Measurements from ENCODE around the gene ITM2C.

The ITM2C gene

DNA sequence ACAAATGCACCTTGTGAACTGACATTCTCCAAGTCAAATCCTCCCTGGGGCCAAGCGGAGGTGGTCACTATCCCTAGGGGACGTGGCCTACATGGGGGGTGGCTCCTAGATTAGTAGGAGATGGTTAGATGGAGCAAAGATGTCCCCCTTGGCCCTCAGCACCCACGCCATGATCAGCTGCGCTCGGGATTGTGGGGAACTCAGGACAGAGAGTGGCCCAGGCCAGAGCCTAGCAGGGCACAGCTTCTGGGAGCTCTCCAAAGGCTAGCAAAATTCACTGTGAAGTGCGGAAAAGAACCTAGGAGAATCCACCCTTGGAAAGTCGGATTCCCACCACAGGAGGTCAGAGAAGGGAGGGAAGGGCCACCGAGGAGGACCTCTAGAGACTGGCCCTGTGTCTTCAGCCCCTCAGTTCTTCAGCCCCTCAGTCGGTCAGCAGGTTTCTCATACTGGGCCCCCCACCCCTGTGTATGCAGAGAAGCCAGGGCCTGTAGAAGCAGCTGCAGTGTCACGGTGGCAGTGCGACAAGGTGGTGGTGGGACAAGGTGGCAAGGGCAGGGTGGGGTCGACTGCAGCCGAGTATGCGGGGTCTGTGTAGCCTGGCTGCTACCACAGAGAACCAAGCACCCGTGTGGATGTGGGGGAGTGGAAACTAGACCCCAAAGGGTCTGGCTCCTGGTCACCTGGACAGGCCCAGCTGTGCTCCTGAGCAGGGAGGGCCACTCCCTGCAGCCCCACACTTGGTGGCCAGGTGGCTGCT lies 41.9 kb downstream of the ITM2C start:
- Histone ChIP-seq H3K4me2 (ENCODE audit: low read length) (no peak overlapping the region), H3K4me3 (ENCODE audit: low read length) (no peak overlapping the region), H3K36me3 (ENCODE audit: insufficient read depth, low read length) (no peaks in the 10 kb centered on the region), H3K9me3 (replicated peaks; ENCODE audit: low read length) (no peaks in the 10 kb centered on the region), H3K4me1 (ENCODE audit: control insufficient read depth, insufficient read depth, low read length) (peaks cover 10% of the 10 kb centered on the region), H3K27me3 (ENCODE audit: control insufficient read depth, insufficient read depth, low read length) (peaks cover 15% of the 10 kb centered on the region), H3K9ac (ENCODE audit: low read depth, low read length) (no peak overlapping the region)

DNA sequence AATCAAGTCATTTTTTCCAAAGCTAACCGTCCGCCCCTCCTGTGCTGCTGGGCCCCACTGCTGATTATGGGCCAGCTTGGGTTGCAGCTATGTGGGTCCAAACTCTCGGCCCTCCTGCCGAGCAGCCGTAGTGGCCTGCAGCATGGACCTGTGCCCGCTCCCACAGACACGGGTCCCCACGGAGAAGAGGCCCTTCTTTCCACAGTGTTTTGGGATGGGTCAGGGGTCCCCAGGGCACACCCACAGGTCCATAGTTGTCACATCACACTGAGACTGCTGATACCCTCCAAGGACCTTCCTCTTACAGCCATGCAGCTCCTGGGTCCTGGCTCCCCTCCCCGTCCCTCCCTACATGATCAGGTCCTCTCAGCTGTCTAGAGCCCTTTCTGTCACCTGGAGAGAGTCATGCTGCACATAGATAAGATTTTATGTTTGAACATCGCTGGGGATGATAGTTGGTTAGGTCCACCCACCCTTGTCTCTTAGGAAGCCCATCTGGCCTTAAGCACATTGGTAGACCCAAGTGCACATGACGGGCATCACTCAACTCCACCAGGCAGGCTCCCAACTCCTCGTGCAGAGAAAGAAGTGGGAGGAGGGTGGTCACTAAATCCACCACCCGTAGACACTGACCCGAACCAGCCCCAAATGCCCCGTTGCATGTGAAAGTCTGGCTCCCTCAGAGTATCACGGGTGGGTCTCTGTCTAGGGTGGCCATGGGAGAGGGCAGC lies 42.8 kb downstream of the ITM2C start:
- no peak overlapping the region for H3K4me2 ChIP-seq (ENCODE audit: low read length)
- no peaks in the 10 kb centered on the region for H3K9me3 ChIP-seq (replicated peaks; ENCODE audit: low read length)
- H3K4me1 ChIP-seq (ENCODE audit: control insufficient read depth, insufficient read depth, low read length) = peaks cover 10% of the 10 kb centered on the region
- H3K9ac ChIP-seq (ENCODE audit: low read depth, low read length) = no peak overlapping the region
- H3K27me3 ChIP-seq (ENCODE audit: control insufficient read depth, insufficient read depth, low read length) = peaks cover 16% of the 10 kb centered on the region
- H3K36me3 ChIP-seq (ENCODE audit: insufficient read depth, low read length) = no peaks in the 10 kb centered on the region
- no peak overlapping the region for H3K4me3 ChIP-seq (ENCODE audit: low read length)

DNA sequence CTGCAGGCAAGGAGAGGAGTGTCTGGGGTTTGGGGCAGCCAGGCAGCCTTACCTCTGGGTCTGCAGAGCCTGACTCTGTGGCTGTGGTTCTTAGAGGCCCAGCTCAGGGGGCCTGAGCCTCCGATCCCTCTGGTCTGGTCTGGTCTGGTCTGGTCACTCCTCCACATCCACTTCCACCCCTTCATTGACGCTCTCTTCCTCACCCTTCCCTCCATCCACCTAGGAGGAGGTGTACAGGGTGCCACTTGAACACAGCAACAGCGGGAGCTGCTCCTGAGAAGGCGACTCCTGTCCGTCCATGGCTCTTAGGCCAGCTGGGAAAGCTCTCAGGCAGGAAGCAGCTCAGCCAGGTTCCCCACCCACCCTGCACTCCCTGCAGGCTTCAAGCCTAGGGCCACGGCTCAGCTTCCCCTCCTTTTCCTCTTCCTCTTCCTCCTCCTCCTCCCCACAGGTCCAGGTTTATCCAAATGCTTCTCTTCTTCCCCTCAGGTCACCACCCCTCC lies 43.4 kb downstream of the ITM2C start:
- Histone ChIP-seq H3K4me1 (ENCODE audit: control insufficient read depth, insufficient read depth, low read length) (peaks cover 10% of the 10 kb centered on the region), H3K9ac (ENCODE audit: low read depth, low read length) (no peak overlapping the region), H3K9me3 (replicated peaks; ENCODE audit: low read length) (no peaks in the 10 kb centered on the region), H3K4me3 (ENCODE audit: low read length) (no peak overlapping the region), H3K27me3 (ENCODE audit: control insufficient read depth, insufficient read depth, low read length) (peaks cover 16% of the 10 kb centered on the region), H3K4me2 (ENCODE audit: low read length) (peak overlapping the region; percentile 0), H3K36me3 (ENCODE audit: insufficient read depth, low read length) (no peaks in the 10 kb centered on the region)

DNA sequence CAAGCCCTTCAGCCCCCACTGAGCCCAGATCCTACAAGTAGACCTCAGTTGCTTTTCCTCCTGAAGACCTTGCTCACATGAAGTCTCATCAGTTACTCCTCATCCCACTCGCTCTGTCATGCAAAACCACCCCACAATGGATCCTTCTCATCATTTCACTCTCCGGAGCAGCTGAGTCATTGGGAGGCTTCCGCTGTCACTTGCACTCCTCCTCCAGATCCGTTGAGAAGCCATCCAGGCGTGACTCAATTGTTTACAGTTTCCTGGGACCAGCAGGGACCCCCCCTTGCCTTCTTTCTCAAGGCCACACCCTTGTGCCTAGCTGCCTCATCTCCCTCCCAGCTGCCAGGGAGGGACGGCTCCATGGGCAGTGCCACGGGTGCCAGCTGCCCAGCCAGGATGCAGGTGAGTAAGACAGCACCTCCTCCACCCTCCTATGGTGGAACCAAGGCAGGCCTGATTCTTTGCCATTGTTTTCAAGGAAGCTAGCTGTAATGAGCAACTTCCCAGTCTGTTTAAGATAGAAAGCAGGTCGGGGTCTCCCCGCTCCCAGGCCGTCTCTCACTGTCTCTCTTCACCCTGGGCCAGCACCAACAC lies 44.0 kb downstream of the ITM2C start:
- H3K27me3 ChIP-seq (ENCODE audit: control insufficient read depth, insufficient read depth, low read length) = peaks cover 16% of the 10 kb centered on the region
- peak overlapping the region; percentile 0 for H3K4me2 ChIP-seq (ENCODE audit: low read length)
- no peaks in the 10 kb centered on the region for H3K36me3 ChIP-seq (ENCODE audit: insufficient read depth, low read length)
- no peaks in the 10 kb centered on the region for H3K9me3 ChIP-seq (replicated peaks; ENCODE audit: low read length)
- H3K4me1 ChIP-seq (ENCODE audit: control insufficient read depth, insufficient read depth, low read length) = peaks cover 10% of the 10 kb centered on the region
- no peak overlapping the region for H3K9ac ChIP-seq (ENCODE audit: low read depth, low read length)
- peak overlapping the region; percentile 6 for H3K4me3 ChIP-seq (ENCODE audit: low read length)

DNA sequence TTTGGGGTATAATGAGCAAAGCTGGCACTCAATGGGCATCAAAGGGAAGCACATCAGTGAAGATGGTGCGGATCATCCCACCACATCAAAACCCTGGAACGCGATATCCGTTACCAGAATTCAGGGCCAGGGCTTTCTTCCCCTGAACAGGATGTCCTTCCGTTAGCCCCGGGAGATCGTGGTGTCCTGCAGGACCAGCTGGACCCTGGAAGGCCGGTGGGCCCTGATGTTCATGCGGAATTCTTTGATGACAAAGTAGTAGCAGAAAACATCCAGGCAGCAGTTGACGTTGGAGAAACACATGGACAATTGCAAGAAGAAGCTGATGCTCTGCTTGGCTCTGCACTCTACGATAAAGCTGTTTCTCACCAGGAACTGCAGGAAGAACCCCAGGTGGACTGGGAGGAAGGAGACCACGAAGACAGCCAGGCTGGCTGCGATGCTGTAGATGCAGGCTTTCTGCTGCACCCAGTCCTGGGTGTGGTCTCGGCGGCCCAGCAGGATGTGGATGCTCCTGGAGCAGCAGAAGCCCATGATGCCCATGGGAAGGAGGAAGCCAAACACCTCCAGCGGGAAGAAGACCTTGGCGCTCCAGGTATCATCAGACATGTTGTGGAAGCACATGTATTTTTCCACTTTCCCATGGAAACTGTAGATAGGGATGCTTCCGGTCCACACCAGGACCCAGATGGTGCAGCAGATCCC lies 45.3 kb downstream of the ITM2C start:
- Histone ChIP-seq H3K27me3 (ENCODE audit: control insufficient read depth, insufficient read depth, low read length) (peaks cover 22% of the 10 kb centered on the region), H3K9me3 (replicated peaks; ENCODE audit: low read length) (no peaks in the 10 kb centered on the region), H3K9ac (ENCODE audit: low read depth, low read length) (no peak overlapping the region), H3K4me3 (ENCODE audit: low read length) (no peak overlapping the region), H3K36me3 (ENCODE audit: insufficient read depth, low read length) (no peaks in the 10 kb centered on the region), H3K4me1 (ENCODE audit: control insufficient read depth, insufficient read depth, low read length) (peaks cover 10% of the 10 kb centered on the region), H3K4me2 (ENCODE audit: low read length) (no peak overlapping the region)

DNA sequence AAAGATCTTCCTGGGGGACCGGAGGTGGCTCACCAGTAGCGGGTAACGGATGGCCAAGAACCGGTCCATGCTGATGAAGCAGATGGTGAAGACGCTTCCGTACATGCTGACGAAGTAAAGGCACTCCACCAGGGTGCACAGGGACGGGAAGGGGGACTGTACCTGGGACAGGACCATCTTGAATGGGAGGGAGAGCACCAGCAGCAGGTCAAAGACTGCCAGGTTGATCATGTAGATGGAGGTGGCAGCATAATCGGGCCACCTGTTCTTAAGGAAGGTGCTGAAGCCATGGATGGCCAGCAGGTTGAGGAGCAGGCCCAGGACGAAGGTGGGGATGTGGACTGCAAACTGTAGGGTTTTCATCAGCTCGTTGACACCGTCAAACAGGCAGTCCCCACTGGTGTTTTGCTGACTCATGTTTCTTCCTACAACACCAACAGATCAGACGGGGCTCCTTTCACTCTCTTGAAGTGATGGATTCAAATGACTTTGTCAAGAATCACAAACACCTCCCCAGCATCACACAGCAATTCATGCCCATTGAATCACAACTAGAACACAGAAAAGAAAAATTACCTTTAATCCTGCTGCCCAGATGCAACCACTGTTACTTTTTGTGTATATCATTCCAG lies 45.9 kb downstream of the ITM2C start:
- Histone ChIP-seq H3K9me3 (replicated peaks; ENCODE audit: low read length) (no peaks in the 10 kb centered on the region), H3K4me3 (ENCODE audit: low read length) (no peak overlapping the region), H3K9ac (ENCODE audit: low read depth, low read length) (no peak overlapping the region), H3K4me2 (ENCODE audit: low read length) (no peak overlapping the region), H3K4me1 (ENCODE audit: control insufficient read depth, insufficient read depth, low read length) (peaks cover 10% of the 10 kb centered on the region), H3K27me3 (ENCODE audit: control insufficient read depth, insufficient read depth, low read length) (peaks cover 27% of the 10 kb centered on the region), H3K36me3 (ENCODE audit: insufficient read depth, low read length) (no peaks in the 10 kb centered on the region)

DNA sequence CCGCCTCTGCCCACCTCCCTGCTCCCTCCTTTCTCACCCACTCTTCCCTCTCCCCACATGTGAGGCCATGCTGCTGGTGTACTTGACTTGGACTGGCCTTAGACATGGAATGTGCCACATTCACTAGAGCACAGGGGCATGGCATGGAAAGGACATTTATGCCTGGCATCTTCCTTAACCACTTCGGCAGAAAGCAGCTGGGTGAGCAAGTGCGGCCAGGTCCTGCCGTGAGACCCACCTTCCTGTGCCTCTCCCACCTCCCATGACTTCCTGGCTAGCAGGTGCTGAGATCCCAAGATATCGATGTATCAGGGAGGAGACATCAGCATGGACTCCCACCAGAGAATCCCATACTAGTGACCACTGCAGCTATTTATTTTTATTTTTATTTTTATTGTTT lies 47.3 kb downstream of the ITM2C start:
- no peak overlapping the region for H3K9ac ChIP-seq (ENCODE audit: low read depth, low read length)
- no peaks in the 10 kb centered on the region for H3K36me3 ChIP-seq (ENCODE audit: insufficient read depth, low read length)
- H3K4me3 ChIP-seq (ENCODE audit: low read length) = no peak overlapping the region
- no peaks in the 10 kb centered on the region for H3K9me3 ChIP-seq (replicated peaks; ENCODE audit: low read length)
- H3K27me3 ChIP-seq (ENCODE audit: control insufficient read depth, insufficient read depth, low read length) = peaks cover 40% of the 10 kb centered on the region
- peaks cover 10% of the 10 kb centered on the region for H3K4me1 ChIP-seq (ENCODE audit: control insufficient read depth, insufficient read depth, low read length)
- no peak overlapping the region for H3K4me2 ChIP-seq (ENCODE audit: low read length)

DNA sequence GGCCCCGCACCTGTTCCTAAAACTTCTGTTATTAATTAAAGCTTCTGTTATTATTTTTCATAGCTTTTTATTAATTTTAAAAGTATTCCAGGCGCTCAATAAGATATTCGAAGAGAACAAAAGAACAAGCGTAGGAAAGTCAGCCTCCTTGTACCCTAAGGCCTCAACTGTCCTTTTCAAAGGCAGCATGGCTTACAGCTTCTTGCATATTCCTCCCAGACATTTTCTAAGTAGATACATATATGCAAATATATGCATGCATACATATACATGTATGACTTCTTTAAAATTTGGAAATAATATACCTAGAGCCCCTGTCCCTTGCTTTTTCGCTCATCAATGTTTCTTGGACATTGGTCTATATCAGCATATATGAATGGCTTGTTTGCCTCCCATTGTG lies 48.0 kb downstream of the ITM2C start:
- no peak overlapping the region for H3K4me3 ChIP-seq (ENCODE audit: low read length)
- H3K27me3 ChIP-seq (ENCODE audit: control insufficient read depth, insufficient read depth, low read length) = peaks cover 45% of the 10 kb centered on the region
- H3K36me3 ChIP-seq (ENCODE audit: insufficient read depth, low read length) = no peaks in the 10 kb centered on the region
- no peak overlapping the region for H3K4me2 ChIP-seq (ENCODE audit: low read length)
- peaks cover 10% of the 10 kb centered on the region for H3K4me1 ChIP-seq (ENCODE audit: control insufficient read depth, insufficient read depth, low read length)
- H3K9ac ChIP-seq (ENCODE audit: low read depth, low read length) = no peak overlapping the region
- H3K9me3 ChIP-seq (replicated peaks; ENCODE audit: low read length) = no peaks in the 10 kb centered on the region

DNA sequence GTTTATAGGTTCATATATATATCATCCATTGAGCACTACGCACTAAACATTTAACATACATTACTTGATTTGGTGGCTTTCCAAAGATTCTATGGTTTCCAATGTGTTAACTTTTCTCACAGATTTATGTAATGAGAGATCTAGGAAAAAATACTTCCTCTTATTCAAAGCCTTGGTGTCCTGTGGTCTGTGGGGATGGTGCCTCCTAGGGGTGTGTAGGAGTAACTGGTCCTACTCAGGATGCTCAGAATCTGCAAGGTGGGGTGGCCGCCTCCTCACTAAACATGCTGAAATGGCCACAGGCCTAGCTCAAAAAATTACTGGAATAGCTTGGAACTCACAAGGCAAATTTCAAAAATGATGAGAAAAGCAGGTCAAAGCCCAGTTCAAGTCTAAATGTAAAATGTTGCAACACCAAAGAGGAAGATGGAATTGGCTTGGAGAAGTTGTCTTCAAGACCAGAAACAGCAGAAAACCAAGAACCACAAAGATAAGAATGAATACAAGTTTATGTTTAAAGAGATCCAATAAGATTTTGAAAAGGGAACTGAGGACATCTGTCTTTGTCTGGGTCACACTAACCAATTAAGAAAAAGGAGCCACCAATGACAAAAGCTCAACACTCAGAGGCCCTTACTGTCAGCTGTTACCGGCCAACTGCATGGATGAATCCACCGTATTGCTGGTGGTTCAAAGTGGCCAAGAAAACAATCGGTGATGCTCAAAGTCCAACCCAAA lies 48.8 kb downstream of the ITM2C start:
- peaks cover 54% of the 10 kb centered on the region for H3K27me3 ChIP-seq (ENCODE audit: control insufficient read depth, insufficient read depth, low read length)
- no peak overlapping the region for H3K4me2 ChIP-seq (ENCODE audit: low read length)
- no peaks in the 10 kb centered on the region for H3K9me3 ChIP-seq (replicated peaks; ENCODE audit: low read length)
- H3K4me1 ChIP-seq (ENCODE audit: control insufficient read depth, insufficient read depth, low read length) = peaks cover 5% of the 10 kb centered on the region
- no peak overlapping the region for H3K4me3 ChIP-seq (ENCODE audit: low read length)
- H3K9ac ChIP-seq (ENCODE audit: low read depth, low read length) = no peak overlapping the region
- no peaks in the 10 kb centered on the region for H3K36me3 ChIP-seq (ENCODE audit: insufficient read depth, low read length)

DNA sequence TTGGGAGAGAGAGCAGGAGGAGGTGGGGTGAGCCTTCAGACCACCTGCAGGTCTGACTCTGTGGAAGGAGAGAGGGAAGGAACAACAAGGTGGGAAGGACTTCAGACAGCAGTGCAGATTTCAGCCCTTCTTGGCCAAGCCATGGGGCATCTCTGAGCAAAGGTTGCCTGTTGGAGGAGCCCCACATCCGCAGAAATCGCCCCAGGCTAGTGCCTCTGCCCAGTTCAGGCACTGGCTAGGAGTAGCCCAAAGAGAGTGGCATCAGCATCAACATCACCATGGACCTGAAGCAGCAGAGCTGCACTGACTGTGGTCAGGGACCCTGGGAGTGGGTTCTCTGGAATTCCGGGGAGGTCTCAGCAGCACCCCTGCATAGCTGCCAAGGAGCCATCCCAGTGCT lies 50.1 kb downstream of the ITM2C start:
- H3K36me3 ChIP-seq (ENCODE audit: insufficient read depth, low read length) = no peaks in the 10 kb centered on the region
- no peak overlapping the region for H3K4me2 ChIP-seq (ENCODE audit: low read length)
- H3K4me3 ChIP-seq (ENCODE audit: low read length) = no peak overlapping the region
- no peaks in the 10 kb centered on the region for H3K4me1 ChIP-seq (ENCODE audit: control insufficient read depth, insufficient read depth, low read length)
- no peak overlapping the region for H3K9ac ChIP-seq (ENCODE audit: low read depth, low read length)
- H3K27me3 ChIP-seq (ENCODE audit: control insufficient read depth, insufficient read depth, low read length) = peaks cover 63% of the 10 kb centered on the region
- no peaks in the 10 kb centered on the region for H3K9me3 ChIP-seq (replicated peaks; ENCODE audit: low read length)
